ENCODE measurements around the gene BCAP29.

Gene BCAP29

DNA sequence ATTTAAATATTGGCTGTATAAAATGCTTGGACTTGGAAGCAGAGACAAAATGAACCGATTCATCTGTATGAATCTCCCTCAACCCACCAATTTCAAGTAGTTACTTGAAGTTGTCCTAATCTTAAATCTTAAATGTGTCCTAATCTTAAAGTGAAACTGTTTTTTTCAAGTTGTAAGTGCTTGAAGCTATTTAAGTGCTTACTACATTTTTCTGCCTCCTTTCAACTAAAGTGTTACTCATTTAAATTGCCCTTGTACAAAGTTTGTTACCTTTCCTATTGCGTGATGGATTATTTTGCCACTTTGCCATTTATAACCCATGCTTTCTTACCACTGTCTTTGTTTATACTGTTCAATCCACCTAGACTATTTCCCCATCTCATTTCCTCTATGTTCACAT is 2.8 kb downstream of the BCAP29 start:
- DNase-seq (ENCODE audit: low spot score): no peak

DNA sequence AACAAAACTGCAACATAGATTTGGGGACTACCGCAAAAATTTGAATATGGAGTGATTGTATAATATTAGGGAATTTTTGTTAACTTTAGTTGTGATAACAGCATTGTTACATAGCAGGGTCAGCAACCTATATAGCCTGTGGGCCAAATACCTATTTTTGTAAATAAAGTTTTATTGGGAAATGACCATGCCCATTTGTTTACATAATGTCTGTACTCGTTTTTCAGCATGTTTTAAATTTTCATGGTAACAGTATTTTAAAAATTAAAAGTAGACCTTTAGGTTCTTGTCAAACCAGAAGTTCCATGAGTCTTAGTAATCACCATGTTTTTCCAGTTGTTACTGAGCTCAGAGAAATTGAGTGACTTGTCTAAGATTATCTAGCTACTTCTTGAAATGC is 4.7 kb downstream of the BCAP29 start:
- no peak for DNase-seq (ENCODE audit: low spot score)

DNA sequence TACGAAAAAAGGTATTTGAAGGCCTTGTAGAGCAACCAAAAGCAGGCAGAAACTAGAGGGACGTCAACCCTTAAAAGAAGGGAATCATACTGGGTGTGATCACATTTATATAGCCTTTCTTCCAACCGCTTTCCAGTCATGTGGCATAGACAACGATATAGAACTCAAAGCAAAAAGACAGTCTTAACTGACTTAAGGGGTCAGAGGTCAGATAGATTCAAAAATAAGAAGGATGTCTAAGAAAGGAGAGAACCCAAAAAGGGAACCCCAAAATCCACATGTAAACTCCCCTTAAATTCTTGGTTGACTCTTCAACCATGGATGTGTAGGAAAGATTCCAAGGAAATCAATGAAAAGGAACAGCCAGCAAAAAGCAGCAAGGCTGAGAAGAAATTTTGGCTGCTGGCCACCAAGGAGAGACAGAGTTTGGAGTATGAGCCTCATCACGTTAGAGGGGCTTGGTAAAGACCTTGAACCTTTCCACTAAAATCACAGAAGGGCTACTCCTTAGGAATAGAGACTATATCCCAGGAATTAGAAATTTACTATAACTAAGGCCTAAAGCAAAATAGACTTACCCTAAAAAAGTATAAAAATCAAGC is 8.6 kb downstream of the BCAP29 start:
- no peak for DNase-seq (ENCODE audit: low spot score)

DNA sequence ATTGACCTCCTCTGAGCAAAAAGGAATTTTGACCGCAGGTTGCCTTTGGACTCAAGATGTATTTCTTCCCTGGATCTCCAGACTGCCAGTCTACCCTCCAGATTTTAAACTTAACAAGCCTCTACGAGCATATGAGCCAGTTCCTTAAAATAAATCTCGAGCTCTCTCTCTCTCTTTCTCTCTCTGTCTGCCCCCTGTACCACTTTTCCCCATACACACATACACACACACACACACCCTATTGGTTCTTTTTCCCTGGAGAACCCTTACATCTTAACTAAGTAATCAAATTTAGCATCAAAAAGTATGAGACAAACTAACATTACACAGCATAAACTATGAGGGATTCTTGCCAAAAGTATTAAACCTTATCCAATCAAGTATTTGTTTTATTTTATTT is 11.4 kb downstream of the BCAP29 start:
- DNase-seq (ENCODE audit: low spot score): no peak

DNA sequence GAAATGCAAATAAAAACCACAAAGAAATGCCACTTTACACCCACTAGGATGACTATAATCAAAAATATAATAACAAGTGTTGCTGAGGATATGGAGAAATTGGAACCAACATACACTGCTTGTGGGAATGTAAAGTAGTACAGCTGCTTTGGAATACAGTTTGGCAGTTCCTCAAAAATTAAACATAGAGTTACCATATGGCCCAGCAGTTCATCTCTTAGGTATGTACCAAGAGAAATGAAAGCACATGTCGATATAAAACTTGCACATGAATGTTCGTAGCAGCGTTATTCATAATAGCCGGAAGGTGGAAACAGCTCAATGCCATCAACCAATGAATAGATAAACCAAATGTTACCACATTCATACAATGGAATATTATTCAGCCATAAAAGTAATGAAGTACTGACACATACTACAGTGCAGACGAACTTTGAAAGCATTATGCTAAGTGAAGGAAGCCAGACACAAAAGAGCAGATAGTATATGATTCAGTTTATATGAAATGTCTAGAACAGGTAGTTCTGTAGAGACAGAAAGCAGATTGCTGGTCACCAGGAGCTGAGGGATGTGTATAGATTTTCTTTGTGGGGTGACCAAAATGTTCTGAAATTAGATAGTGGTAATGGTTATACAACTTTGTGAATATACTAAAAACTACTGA is 12.4 kb downstream of the BCAP29 start:
- DNase-seq (ENCODE audit: low spot score): no peak

DNA sequence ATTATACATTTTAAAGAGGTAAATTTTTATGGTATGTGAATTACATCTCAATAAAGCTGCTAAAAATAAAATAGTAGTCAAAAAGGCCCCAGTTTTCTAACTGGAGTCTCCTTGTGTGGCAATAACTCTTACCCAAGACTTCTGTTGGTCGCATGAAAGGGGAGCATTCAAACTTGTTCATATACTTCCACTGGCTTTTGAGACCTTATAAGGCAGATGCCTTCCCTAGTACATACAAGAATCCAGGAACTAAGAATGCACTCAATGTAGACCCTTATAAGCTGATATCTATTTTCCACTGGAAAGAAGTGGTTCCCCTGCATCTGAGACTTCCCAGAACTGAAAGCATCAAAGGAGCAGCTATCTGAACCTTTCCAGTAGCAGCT is 13.0 kb downstream of the BCAP29 start:
- no peak for DNase-seq (ENCODE audit: low spot score)

DNA sequence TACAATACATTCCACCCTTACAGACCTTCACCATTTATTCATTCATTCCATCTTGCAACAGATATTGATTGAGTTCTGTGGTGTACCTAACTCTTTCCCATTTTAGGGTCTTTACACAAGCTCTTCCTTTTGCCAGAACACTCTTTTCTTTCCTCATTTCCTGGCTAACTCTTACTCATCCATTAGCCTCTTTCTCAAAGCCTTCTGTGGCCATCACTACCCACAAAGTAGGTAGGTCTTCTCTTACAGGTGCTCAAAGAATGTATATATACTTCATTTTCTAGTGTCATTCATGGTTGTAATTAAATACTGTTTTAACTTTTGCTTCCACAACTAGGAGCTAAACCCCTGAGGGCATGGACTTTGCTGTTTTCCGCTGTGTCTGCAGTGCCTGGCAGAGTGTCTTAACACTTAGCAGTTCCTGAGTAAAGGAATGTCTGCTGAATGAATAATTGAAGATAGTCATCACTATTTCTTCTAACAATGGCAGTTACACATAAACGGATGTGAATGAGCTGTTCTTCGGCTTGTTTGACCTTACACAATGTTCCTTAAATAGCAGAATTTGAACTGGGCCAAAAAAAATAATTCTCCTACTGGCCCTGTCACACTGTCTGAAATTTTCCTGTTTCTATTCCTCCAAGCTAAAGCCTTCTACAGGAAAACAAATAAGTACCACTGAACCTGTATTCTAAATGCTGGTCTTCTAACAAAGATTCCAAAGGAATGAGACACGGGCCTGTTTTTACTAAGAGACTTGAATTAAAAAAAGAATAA is 15.1 kb downstream of the BCAP29 start:
- no peak for DNase-seq (ENCODE audit: low spot score)

DNA sequence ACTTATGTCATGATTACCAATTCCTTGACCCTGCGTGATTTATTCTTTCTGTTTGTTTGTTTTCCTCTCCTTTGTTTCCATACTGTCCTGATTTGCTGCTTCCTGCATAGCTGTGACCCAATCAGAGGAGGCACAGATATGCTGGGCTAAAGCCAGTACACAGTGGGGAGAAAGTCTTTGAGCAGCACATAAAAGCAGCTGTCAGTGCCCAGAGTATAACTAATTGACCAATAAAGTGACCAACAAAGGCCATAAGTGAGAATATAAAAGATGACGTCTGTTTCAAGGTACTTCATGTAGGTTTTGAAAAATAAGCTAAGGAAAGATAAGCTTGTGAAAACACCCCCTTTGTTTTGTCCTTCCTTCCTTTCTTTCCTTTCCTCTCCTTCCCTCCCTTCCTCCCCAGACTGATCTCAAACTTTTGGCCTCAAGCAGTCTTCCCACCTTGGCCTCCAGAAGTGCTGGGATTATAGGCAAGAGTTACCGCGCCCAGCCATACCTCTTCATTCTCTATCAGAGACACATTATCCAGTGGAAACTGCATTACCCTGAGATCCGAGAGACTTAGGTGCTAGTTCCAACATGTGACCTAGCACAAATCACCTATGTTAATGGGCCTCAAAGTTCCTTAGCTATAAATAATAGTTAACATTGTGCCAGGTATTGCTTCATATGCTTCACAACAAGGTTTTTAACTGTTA is 17.0 kb downstream of the BCAP29 start:
- peak; percentile 4 for DNase-seq (ENCODE audit: low spot score)

DNA sequence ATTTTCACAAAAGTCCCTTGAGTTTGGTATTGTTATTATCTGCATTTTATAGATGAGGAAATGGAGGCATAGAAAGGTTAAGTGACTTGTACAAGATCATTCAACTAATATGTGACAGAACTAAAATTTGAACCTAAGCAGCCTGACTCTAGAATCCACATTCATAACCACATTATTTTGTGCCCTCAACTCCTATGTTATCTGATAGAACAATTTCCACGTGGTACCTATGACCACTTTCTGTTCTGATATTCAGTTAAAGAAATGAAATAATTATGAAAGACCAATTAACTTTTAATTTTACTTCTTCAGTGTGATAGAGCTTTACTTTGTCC is 17.5 kb downstream of the BCAP29 start:
- DNase-seq (ENCODE audit: low spot score): no peak

DNA sequence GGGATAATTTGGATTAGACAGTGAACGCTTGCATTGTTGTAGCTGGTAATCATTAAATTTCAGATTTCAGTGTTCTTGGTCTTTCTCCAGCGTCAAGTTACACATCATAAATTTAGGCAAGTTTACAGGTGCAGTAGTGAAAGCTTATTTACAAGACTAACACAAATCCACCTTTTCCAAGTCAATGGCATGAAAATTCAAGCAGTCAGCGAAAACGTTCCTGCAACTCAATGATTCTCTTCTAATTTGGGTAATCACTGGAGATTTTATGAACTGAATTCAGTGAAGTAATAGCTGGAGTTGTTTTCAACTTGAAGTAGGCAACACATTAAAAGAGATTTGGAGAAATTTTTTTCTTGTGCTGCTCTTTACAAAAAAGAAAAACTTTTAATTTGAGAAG is 17.9 kb downstream of the BCAP29 start:
- DNase-seq (ENCODE audit: low spot score): no peak

DNA sequence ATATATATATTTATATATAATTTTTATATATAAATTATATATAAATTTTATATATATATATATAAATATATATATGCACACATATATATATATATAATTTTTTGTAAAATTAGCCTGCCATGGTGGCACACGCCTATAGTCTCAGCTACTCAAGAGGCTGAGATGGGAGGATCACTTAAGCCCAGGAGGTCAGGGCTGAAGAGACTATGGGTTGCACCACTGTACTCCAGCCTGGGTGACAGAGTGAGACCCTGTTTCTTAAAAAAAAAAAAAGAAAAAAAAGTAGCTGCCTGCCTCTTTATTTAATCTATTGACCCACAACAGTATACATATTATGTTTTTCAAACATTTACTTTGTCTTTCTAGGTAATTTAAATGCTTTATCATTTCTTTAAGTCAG is 19.2 kb downstream of the BCAP29 start:
- no peak for DNase-seq (ENCODE audit: low spot score)

DNA sequence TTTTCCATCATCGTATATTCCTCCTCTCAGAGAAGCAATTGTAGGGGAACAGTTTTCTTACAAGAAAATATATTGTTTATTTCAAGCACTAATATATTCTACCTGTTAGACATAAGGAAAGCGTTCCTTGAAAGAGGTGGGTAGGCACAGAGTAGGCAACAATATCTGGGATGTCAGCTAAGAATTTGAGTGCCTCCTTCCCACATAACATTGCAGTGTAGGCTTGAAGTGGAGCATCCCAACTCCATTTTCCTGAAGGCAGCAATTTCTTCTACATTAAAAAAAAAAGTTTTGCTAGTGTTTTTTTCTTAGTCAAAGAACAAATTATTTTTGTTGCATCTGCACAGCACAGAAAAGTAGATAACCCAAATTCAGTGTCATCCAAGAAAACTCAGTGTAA is 20.8 kb downstream of the BCAP29 start:
- no peak for DNase-seq (ENCODE audit: low spot score)

DNA sequence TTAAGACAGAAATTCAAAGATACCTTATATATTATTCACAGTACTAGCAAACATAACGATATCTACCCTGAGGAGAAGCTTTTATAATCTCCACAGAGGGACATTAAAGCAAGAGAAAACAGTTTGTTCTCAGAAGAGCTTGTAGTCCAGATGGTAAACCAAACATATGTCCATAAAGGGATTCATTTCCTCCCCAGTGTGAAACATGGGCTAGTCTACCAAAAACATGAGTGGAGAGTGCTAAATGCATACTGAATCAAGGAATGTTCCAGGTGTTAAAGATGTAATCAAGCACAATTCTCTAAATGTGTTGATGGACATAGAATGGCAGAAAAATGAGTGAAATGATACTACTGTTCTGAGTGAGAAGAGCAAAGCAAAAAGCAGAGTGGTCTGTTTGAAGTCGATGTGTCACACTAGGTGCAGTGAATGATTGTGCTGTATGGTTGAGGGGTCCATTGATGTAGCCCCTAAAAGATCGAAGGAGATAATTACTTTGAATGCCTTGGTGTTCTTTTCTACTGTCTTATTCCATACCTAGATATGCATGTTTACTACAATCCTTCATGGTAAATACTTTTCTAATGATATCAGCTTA is 25.3 kb downstream of the BCAP29 start:
- no peak for DNase-seq (ENCODE audit: low spot score)

DNA sequence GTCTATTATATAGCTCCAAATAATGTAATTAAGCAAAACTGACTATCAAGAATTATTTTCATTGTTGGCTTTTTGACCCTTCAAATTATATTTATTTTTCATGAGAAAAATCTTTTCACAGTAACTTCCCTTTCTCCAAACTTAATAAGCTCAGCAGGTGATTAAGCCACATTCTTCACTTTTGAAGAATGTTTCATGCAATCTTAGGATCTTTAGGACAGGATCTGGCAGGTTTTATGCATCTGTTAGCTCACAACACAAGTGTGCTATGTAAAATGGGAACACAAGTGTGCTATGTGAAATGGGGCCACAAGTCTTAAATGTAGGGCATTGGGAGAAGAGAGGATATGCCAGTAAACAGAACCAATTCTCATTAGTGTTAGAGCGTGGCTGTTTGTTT is 26.3 kb downstream of the BCAP29 start:
- no peak for DNase-seq (ENCODE audit: low spot score)

DNA sequence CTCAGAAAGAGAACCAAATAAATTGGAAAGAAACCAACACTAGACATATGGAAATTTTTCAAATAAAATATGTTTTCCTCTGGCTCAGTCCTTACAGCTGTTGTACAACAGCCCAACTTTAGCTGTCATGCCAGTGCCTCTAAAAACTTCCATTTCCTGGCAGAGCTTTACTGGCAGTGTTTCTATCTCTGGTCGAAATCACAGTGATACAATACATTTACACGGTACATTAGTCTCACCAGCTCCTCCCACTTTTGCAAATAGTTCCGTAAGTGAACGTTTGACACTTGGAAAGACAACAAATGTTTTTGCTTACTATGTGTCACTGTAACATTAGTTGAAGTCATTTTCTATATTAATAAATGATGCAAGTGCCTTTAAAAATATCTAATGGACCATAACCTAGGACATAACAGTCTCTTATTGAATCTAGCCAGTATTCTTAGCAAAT is 29.8 kb downstream of the BCAP29 start:
- DNase-seq (ENCODE audit: low spot score): no peak

DNA sequence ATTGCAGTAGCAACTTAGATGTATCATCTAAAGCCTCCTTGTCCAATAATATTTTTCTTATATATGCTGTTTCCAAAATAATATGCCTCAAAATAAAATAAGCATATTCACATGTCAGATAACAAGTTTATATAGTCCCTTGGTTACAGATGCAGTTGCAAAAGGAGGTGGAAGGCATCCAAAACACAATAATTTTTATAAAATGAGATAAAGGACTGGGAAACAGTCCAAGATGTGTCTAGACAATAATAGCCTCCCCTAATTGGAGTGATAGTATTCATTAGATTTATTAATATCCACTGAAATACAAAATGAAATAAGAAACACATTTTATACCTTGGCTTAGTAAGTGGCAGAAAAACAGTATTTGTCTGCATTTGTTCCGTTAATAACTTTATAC is 30.3 kb downstream of the BCAP29 start:
- no peak for DNase-seq (ENCODE audit: low spot score)

DNA sequence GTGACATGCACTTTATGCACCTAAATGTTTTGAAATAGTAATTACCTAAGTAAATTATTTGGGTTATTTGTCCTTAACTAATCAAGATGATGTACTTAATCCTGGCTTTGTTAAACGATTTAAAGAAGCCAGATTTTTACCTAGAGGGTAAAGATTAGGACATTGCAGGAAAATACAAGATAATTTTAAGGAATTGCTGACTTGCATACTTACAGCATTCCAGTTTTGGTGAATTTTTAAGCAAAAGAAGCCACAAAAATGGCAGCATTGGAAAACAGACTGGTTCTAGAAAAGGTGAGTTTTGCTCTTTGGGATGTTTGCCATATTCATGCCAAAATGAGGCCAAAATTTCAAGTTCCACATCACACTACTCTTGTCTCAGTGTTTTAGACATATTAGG is 33.4 kb downstream of the BCAP29 start:
- no peak for DNase-seq (ENCODE audit: low spot score)

DNA sequence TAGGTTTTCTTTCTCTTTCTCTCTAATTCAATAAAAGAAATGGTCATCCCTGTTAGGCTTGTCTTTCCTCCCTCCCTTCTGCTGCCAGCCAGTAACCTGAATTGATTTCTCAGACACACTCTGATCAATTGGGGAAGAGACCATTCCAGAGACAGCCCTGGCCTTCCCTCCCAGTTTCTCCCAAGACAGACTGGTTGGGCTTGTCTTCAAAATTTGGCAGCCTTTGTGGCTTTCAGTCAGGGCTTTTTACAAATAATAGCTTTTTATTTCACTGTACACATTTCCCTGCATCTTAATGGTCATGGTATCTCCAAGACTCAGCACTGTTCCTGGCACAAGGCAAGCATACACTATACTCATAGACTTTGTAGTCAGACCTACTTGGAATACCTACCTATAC is 33.9 kb downstream of the BCAP29 start:
- no peak for DNase-seq (ENCODE audit: low spot score)

DNA sequence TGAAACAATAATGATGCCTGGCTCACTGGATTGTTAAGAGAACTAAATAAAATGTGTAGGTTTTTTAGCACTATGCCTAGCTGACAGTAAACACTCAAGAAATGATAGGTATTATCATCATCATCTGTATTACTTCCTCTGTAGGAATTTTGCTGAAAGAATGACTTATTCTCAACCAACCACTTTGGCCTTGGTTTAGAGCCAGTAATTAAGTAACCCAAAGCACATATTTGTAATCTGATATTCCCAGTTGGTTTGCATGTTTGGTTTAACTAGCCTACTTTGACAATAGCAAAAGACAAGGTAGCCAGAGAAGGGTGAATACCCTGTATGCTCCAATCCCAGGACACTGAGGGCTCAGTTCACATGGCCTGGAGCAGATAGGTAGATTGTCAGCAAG is 34.4 kb downstream of the BCAP29 start:
- no peak for DNase-seq (ENCODE audit: low spot score)

DNA sequence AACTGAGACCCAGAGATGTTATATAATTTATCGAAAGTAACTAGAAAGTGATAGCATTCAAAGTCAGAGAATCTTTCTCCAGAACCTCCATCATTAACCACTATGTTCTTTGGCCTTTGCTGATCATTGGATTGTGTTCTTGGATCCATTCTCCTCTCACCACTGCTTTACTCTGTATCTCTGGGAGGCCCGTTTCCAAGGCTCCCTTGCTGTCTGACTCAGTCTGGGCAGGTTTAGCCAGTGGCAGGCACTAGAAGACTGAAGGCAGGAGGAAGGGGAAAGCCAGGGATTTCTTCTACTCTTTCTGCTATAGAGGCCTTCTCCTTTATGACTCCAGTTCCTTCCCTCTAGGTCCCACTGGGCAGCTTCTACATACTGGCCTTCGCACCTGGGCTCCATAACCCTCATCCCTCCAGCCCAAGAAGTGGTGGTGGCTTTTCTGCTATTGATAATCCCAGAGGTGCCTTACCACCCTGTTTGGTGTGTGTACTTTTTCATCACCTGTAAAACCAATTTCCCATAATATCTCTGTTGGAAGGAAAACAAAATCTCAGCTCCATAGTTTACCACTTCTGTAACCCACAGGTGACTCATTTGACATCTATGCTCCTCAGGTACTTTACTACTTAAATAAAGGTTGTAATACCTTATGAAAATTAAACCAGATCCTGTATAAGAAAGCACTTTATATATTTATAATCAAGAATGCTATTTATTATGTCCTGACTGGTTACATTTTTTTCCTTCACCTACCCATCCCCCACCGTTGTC is 36.0 kb downstream of the BCAP29 start:
- DNase-seq (ENCODE audit: low spot score): no peak

DNA sequence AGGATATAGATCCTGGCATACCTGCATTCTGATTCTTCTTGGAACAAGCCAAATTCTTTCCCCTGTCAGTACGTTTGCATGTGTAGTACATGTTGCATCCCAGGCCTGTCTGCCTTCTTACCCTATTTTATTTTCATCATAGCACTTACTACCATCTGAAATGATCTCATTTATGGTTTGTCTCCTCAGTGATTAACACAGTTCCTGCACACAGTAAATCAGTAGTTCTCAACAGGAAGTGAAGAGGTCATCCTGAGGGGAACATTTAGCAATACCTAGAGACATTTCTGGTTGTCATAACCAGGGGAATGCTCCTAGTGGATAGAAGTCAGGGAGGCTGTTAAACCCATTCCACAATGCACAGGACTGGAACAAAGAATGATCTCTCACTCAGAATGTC is 42.4 kb downstream of the BCAP29 start:
- DNase-seq (ENCODE audit: low spot score): no peak

DNA sequence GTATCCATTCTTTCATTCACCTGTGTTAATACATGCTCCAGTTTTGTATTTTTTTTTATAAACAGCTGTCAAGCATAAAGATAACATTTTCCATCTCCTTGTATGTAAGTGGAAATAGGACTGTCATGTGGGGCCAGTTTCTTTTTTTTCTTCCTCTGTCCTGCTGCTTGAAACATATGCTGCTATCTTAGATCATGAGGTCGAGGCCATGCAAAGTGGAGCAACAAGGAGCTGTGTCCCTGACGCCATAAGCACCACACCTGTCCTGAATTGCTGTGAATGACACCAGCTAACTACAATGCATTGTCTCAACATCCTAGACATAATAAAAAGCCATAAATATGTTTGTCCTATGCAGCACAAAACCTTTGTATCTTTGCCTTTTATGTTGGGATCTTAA is 42.8 kb downstream of the BCAP29 start:
- no peak for DNase-seq (ENCODE audit: low spot score)
